ENCODE data around the gene POGZ.

The POGZ gene

GRCh38 chr1:151459331-151460046 lies at the start of gene POGZ:
Gene POGZ, minus strand, starts transcription at chr1:151459494. Its CDS starts 17,290 bp downstream, at chr1:151442204.
- peak; percentile 95 to 96 for DNase-seq

GRCh38 chr1:151508833-151509232 lies 49.5 kb upstream of the POGZ start:
- no peak for DNase-seq

- DNase-seq = no peak
These were observed 45.5 kb upstream of the POGZ start for GRCh38 chr1:151504759-151505158.

GRCh38 chr1:151504252-151504651 lies 45.0 kb upstream of the POGZ start:
- DNase-seq = no peak

- no peak for DNase-seq
These were observed 43.8 kb upstream of the POGZ start for GRCh38 chr1:151502859-151503780.

- no peak for DNase-seq
These were observed 42.9 kb upstream of the POGZ start for GRCh38 chr1:151502035-151502700.

- DNase-seq = no peak
These were observed 42.2 kb upstream of the POGZ start for GRCh38 chr1:151501474-151501873.

GRCh38 chr1:151499930-151500329 lies 40.6 kb upstream of the POGZ start:
- no peak for DNase-seq

GRCh38 chr1:151499365-151499764 lies 40.1 kb upstream of the POGZ start:
- no peak for DNase-seq

GRCh38 chr1:151495316-151495715 lies 36.0 kb upstream of the POGZ start:
- no peak for DNase-seq

GRCh38 chr1:151494741-151495281 lies 35.5 kb upstream of the POGZ start:
- DNase-seq = no peak

GRCh38 chr1:151493042-151493441 lies 33.7 kb upstream of the POGZ start:
- no peak for DNase-seq

GRCh38 chr1:151492120-151492519 lies 32.8 kb upstream of the POGZ start:
- no peak for DNase-seq

GRCh38 chr1:151491641-151492040 lies 32.3 kb upstream of the POGZ start:
- no peak for DNase-seq

GRCh38 chr1:151486557-151486956 lies 27.3 kb upstream of the POGZ start:
- no peak for DNase-seq

- DNase-seq = no peak
These were observed 26.5 kb upstream of the POGZ start for GRCh38 chr1:151485685-151486255.

- no peak for DNase-seq
These were observed 22.7 kb upstream of the POGZ start for GRCh38 chr1:151482017-151482416.

- no peak for DNase-seq
These were observed 20.2 kb upstream of the POGZ start for GRCh38 chr1:151479462-151479861.

- DNase-seq = no peak
These were observed 19.6 kb upstream of the POGZ start for GRCh38 chr1:151478923-151479322.

- DNase-seq = no peak
These were observed 19.0 kb upstream of the POGZ start for GRCh38 chr1:151478140-151478812.

- DNase-seq = no peak
These were observed 17.8 kb upstream of the POGZ start for GRCh38 chr1:151477066-151477465.

- no peak for DNase-seq
These were observed 16.8 kb upstream of the POGZ start for GRCh38 chr1:151476083-151476482.
